ENCODE results near the gene SAA1. TPM values are rescaled to one million over a fixed set of nuclear protein-coding genes. Genes with fewer than 3 reads are reported as not detected.

Gene SAA1
- total and polyA plus RNA-seq, 10 of the 15 experiments (the other 5 are each of a cell fraction or from before 2014, with no cell fraction given), result 0.36 to 6.9 TPM; not detected in 8

DNA sequence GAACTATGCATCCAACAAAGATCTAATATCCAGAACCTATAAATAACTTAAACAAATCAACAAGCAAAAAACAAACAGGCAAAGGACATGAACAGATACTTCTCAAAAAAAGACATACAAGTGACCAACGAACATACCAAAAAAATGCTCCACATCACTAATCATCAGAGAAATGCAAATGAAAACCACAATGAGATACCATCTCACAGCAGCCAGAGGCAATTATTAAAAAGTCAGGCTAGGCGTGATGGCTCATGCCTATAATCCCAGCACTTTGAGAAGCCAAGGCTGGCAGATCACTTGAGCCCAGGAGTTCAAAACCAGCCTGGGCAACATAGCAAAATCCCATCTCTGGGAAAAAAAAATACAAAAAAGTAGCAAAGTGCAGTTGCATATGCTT lies 40.2 kb upstream of the SAA1 start:
- in situ Hi-C loops (cut with MboI) (no loop called here), intact Hi-C loops (cut with micrococcal nuclease; ENCODE audit: unreplicated experiment) (no loop called here)
- ChIA-PET CTCF (interaction anchor here (1.6 kb wide), 1 partner anchor 9 kb away, joined by 4 read pairs; no protein-coding TSS in a partner anchor), RAD21 (ENCODE audit: unreplicated experiment) (no interaction called here), POLR2A (no interaction called here), SMC1A (ENCODE audit: uncharacterized antibody, unreplicated experiment) (interaction anchor here (1.0 kb wide), 1 partner anchor 18 kb away, joined by 3 read pairs; no protein-coding TSS in a partner anchor)
- Histone ChIP-seq H3K36me3 (ENCODE audit: control insufficient read depth in 2 of 2, insufficient read depth in 2 of 2, low read length in 1 of 2) (no peaks in the 10 kb centered on the region), H3K79me2 (ENCODE audit: control insufficient read depth, insufficient read depth, low read length) (no peaks in the 10 kb centered on the region), H3K9me3 (replicated peaks; ENCODE audit: control insufficient read depth, insufficient read depth, low read length) (no peaks in the 10 kb centered on the region; the same call in 2 of the 3 replicates), H2AFZ (ENCODE audit: control insufficient read depth, low read depth, low read length) (no peak overlapping the region), H3K4me1 (ENCODE audit: control insufficient read depth, insufficient read depth, low read length) (peaks cover 8% of the 10 kb centered on the region), H3K9ac (ENCODE audit: control insufficient read depth, insufficient read depth, low read length) (no peak overlapping the region), H3K4me3 (no peak overlapping the region), H4K20me1 (ENCODE audit: control insufficient read depth, insufficient read depth) (no peaks in the 10 kb centered on the region), H3K27ac (ENCODE audit: control insufficient read depth, insufficient read depth) (no peak overlapping the region), H3K4me2 (ENCODE audit: control insufficient read depth, insufficient read depth) (no peak overlapping the region), H3K27me3 (replicated peaks in 1 of 2; ENCODE audit: control insufficient read depth in 2 of 2, insufficient read depth in 2 of 2, low read length in 1 of 2) (no peaks in the 10 kb centered on the region)
- no peak for DNase-seq (ENCODE audit: low read depth, low spot score)
- no TSS peak for BruUV-seq (replicated peaks)
- WGBS (ENCODE audit: insufficient coverage, insufficient replicate concordance, low lambda C conversion rate, missing lambda C conversion rate), result 47% methylated on average over 2 of the region's 2 CpGs
- no peak for FAIRE-seq
- no peak for ATAC-seq
- no peak for TF ChIP-seq NFIC (IDR thresholded peaks at IDR 0.05; ENCODE audit: low read depth, low read length)
- no peak for TF ChIP-seq CREB1 (IDR thresholded peaks at IDR 0.05; ENCODE audit: low read depth)
- no peak for TF ChIP-seq ZBED1 (IDR thresholded peaks at IDR 0.05; ENCODE audit: borderline replicate concordance)
- no peak for TF ChIP-seq NFYB (IDR thresholded peaks at IDR 0.05; ENCODE audit: insufficient read depth, low read depth, low read length)
- TF ChIP-seq YY1 (IDR thresholded peaks at IDR 0.05; ENCODE audit: low read depth, low read length), result no peak
- TF ChIP-seq BHLHE40 (IDR thresholded peaks at IDR 0.05; ENCODE audit: borderline replicate concordance in 1 of 2, low read depth in 2 of 2, low read length in 1 of 2), result no peak
- no peak for TF ChIP-seq ZSCAN29 (IDR thresholded peaks at IDR 0.05)
- TF ChIP-seq, protein P1, sequence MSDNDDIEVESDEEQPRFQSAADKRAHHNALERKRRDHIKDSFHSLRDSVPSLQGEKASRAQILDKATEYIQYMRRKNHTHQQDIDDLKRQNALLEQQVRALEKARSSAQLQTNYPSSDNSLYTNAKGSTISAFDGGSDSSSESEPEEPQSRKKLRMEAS (IDR thresholded peaks at IDR 0.05; ENCODE audit: low read depth, low read length), result no peak
- no peak for TF ChIP-seq RELB (IDR thresholded peaks at IDR 0.05; ENCODE audit: low read depth)
- no peak for TF ChIP-seq NR2C1 (IDR thresholded peaks at IDR 0.05)
- no peak for TF ChIP-seq ETV6 (conservative IDR thresholded peaks at IDR 0.05 in 1 of 2, IDR thresholded peaks at IDR 0.05 in 1 of 2; ENCODE audit: borderline replicate concordance in 1 of 2, low read depth in 1 of 2)
- no peak for TF ChIP-seq PAX5 (IDR thresholded peaks at IDR 0.05; ENCODE audit: borderline replicate concordance, low read depth, low read length)
- no peak for TF ChIP-seq PRDM15 (CRISPR knock-in tag; IDR thresholded peaks at IDR 0.05)
- TF ChIP-seq ZNF207 (IDR thresholded peaks at IDR 0.05; ENCODE audit: borderline replicate concordance), result no peak
- no peak for TF ChIP-seq ZBTB4 (CRISPR knock-in tag; IDR thresholded peaks at IDR 0.05)
- TF ChIP-seq SIX5 (IDR thresholded peaks at IDR 0.05; ENCODE audit: low read depth, low read length, severe bottlenecking), result no peak
- TF ChIP-seq JUNB (IDR thresholded peaks at IDR 0.05), result no peak

Measured in GM12878 (cell line).